H9 (cell line): ENCODE data around the gene CD248. TPM values are rescaled to one million over a fixed set of nuclear protein-coding genes. Genes with fewer than 3 reads are reported as not detected.

Source experiments
- DNase-seq: peaks from one replicate; pipeline ENCODE4 v3.0.0-alpha.2; 2017
- H2AFZ ChIP-seq: one replicate; pipeline ENCODE4 v1.6.1; 2013; ENCODE audit warnings: mild to moderate bottlenecking, low read length, control low read depth, moderate library complexity
- H2AK5ac ChIP-seq: 2 replicates; pipeline ENCODE4 v1.6.1; 2013; ENCODE audit warnings: low read length, control low read depth, mixed read lengths; ENCODE audit not compliant: insufficient read length
- H2BK120ac ChIP-seq: one replicate; pipeline ENCODE4 v1.6.1; 2013; ENCODE audit warnings: low read depth, mild to moderate bottlenecking, low read length, control low read depth, inconsistent platforms; ENCODE audit not compliant: poor library complexity, severe bottlenecking
- H2BK12ac ChIP-seq: 2 replicates; pipeline ENCODE4 v1.6.1; 2013; ENCODE audit warnings: low read length, control low read depth, mixed read lengths, low read depth; ENCODE audit not compliant: insufficient read length
- H2BK15ac ChIP-seq: 2 replicates; pipeline ENCODE4 v1.6.1; 2013; ENCODE audit warnings: low read depth, low read length, control low read depth
- H2BK20ac ChIP-seq: one replicate; pipeline ENCODE4 v1.6.1; 2013; ENCODE audit warnings: low read depth, mild to moderate bottlenecking, low read length, control low read depth, inconsistent platforms; ENCODE audit not compliant: poor library complexity, severe bottlenecking
- H2BK5ac ChIP-seq: 2 replicates; pipeline ENCODE4 v1.6.1; 2013; ENCODE audit warnings: low read length, control low read depth, mixed read lengths; ENCODE audit not compliant: insufficient read length
- H3K14ac ChIP-seq: 2 replicates; pipeline ENCODE4 v1.6.1; 2013; ENCODE audit warnings: low read length, control low read depth; ENCODE audit not compliant: insufficient read depth
- H3K18ac ChIP-seq: 2 replicates; pipeline ENCODE4 v1.6.1; 2013; ENCODE audit warnings: low read depth, mild to moderate bottlenecking, mixed read lengths, low read length, control low read depth; ENCODE audit not compliant: insufficient read length
- H3K23ac ChIP-seq: 2 replicates; pipeline ENCODE4 v1.6.1; 2013; ENCODE audit warnings: low read length, control low read depth, mixed read lengths, low read depth; ENCODE audit not compliant: insufficient read length
- H3K23me2 ChIP-seq: 2 replicates; pipeline ENCODE4 v1.6.1; 2013; ENCODE audit warnings: low read depth, mild to moderate bottlenecking, mixed read lengths, low read length, control low read depth; ENCODE audit not compliant: insufficient read length, poor library complexity, severe bottlenecking
- H3K27ac ChIP-seq: 2 replicates; pipeline ENCODE4 v1.5.1; 2013; ENCODE audit warnings: low read length, control low read depth, mixed read lengths, low read depth; ENCODE audit not compliant: insufficient read length
- H3K27me3 ChIP-seq: 2 replicates; pipeline ENCODE4 v1.6.1; 2013; ENCODE audit warnings: low read length, control low read depth, inconsistent platforms; ENCODE audit not compliant: insufficient read depth
- H3K4ac ChIP-seq: 2 replicates; pipeline ENCODE4 v1.6.1; 2013; ENCODE audit warnings: low read depth, mild to moderate bottlenecking, control low read depth, inconsistent platforms, low read length, moderate library complexity
- H3K4me1 ChIP-seq: 2 replicates; pipeline ENCODE4 v1.6.1; 2013; ENCODE audit warnings: low read length, control low read depth, inconsistent platforms; ENCODE audit not compliant: insufficient read depth
- H3K4me2 ChIP-seq: 2 replicates; pipeline ENCODE4 v1.6.1; 2013; ENCODE audit warnings: low read length, control low read depth, mixed read lengths; ENCODE audit not compliant: insufficient read length, insufficient read depth
- H3K56ac ChIP-seq: 2 replicates; pipeline ENCODE4 v1.6.1; 2013; ENCODE audit warnings: low read depth, mild to moderate bottlenecking, mixed read lengths, low read length, control low read depth; ENCODE audit not compliant: insufficient read length
- H3K79me1 ChIP-seq: 2 replicates; pipeline ENCODE4 v1.6.1; 2013; ENCODE audit warnings: low read depth, mild to moderate bottlenecking, moderate library complexity, low read length, control low read depth, inconsistent platforms; ENCODE audit not compliant: insufficient read depth, poor library complexity, severe bottlenecking
- H3K79me2 ChIP-seq: 2 replicates; pipeline ENCODE4 v1.6.1; 2013; ENCODE audit warnings: low read length, control low read depth, inconsistent platforms; ENCODE audit not compliant: insufficient read depth
- H3K9ac ChIP-seq: 2 replicates; pipeline ENCODE4 v1.6.1; 2013; ENCODE audit warnings: low read length, control low read depth, mixed read lengths; ENCODE audit not compliant: insufficient read length; ENCODE audit errors: extremely low read depth
- H3K9me3 ChIP-seq: one replicate; pipeline ENCODE4 v1.6.1; 2013; ENCODE audit warnings: low read depth, low read length, inconsistent platforms; ENCODE audit not compliant: control insufficient read depth
- H3T11ph ChIP-seq: one replicate; pipeline ENCODE4 v1.6.1; 2013; ENCODE audit warnings: mild to moderate bottlenecking, low read length, control low read depth, inconsistent platforms
- H4K20me1 ChIP-seq: one replicate; pipeline ENCODE4 v1.6.1; 2013; ENCODE audit not compliant: control insufficient read depth, insufficient read length, insufficient read depth
- H4K5ac ChIP-seq: 2 replicates; pipeline ENCODE4 v1.6.1; 2013; ENCODE audit warnings: low read depth, mild to moderate bottlenecking, mixed read lengths, low read length, control low read depth; ENCODE audit not compliant: insufficient read length
- H4K8ac ChIP-seq: replicated peaks from 2 replicates; pipeline ENCODE4 v1.6.1; 2013; ENCODE audit warnings: low read length, control low read depth, mixed read lengths, low read depth; ENCODE audit not compliant: insufficient read length
- H4K91ac ChIP-seq: 2 replicates; pipeline ENCODE4 v1.6.1; 2013; ENCODE audit warnings: low read depth, mild to moderate bottlenecking, moderate library complexity, mixed read lengths, low read length, control low read depth; ENCODE audit not compliant: insufficient read length
- H3K27ac Mint-ChIP-seq, 3 experiments: 2 replicates in 2 of 3; 3 replicates in 1 of 3; pipeline ENCODE4 v1.8.0; 2020 to 2021; ENCODE audit warnings: mixed read lengths in 3 of 3, mild to moderate bottlenecking in 1 of 3, moderate library complexity in 1 of 3
- H3K27me3 Mint-ChIP-seq: 2 replicates; pipeline ENCODE4 v1.8.0; 2021; ENCODE audit warnings: low read depth, mild to moderate bottlenecking, moderate library complexity, mixed read lengths
- H3K36me3 Mint-ChIP-seq, 3 experiments: 2 replicates in 2 of 3; 3 replicates in 1 of 3; pipeline ENCODE4 v1.8.0; 2020 to 2021; ENCODE audit warnings: low read depth in 3 of 3, mixed read lengths in 3 of 3; ENCODE audit not compliant: insufficient read depth in 1 of 3
- H3K4me1 Mint-ChIP-seq, 2 experiments: 2 replicates each; pipeline ENCODE4 v1.8.0; 2020; ENCODE audit warnings: mixed read lengths in 2 of 2
- H3K4me3 Mint-ChIP-seq, 2 experiments: 2 replicates in 1 of 2; 3 replicates in 1 of 2; pipeline ENCODE4 v1.8.0; 2020 to 2021; ENCODE audit warnings: mild to moderate bottlenecking in 2 of 2, mixed read lengths in 2 of 2, moderate library complexity in 1 of 2
- H3K9me3 Mint-ChIP-seq, 2 experiments: 2 replicates in 1 of 2; 3 replicates in 1 of 2; pipeline ENCODE4 v1.8.0; 2020; ENCODE audit warnings: mild to moderate bottlenecking in 2 of 2, mixed read lengths in 2 of 2, moderate library complexity in 1 of 2
- CTCF ChIP-seq: fragments of 200-600 bp; sonication (generic); conservative IDR thresholded peaks from 3 replicates; pipeline ENCODE4 v1.8.0; 2021; ENCODE audit warnings: antibody characterized with exemption, mild to moderate bottlenecking
- WGBS: extraction: QIAGEN DNeasy Blood & Tissue Kit; methylation state at CpG from one replicate; pipeline ENCODE4 v1.1.7; 2013; ENCODE audit warnings: missing lambda C conversion rate, low lambda C conversion rate, mixed read lengths; ENCODE audit not compliant: insufficient read length; ENCODE audit errors: extremely low coverage; 5-methylcytosine and 5-hydroxymethylcytosine counted together
- total RNA-seq: library from RNA; stranded (reverse); gene quantifications from 2 replicates; pipeline ENCODE4 v1.2.1, GENCODE V29; 2021

The CD248 gene
- total RNA-seq, 1 experiment from 2014 or later, result 1.5 TPM

GRCh38 chr11:66337103-66337899 is 20.5 kb upstream of the CD248 start:
- H3K9me3 ChIP-seq, result no peaks in the 10 kb centered on the region
- H4K5ac ChIP-seq, result no peak overlapping the region
- H3K23ac ChIP-seq, result no peak overlapping the region
- no peak overlapping the region for H3K4ac ChIP-seq
- no peak for DNase-seq
- no peak overlapping the region for H2BK20ac ChIP-seq
- peaks cover 20 to 21% of the 10 kb centered on the region in 2 experiments for H3K4me1 Mint-ChIP-seq
- H3T11ph ChIP-seq, result no peak overlapping the region
- H2BK12ac ChIP-seq, result no peak overlapping the region
- no peaks in the 10 kb centered on the region for H3K23me2 ChIP-seq
- no peak overlapping the region for H2BK5ac ChIP-seq
- no peaks in the 10 kb centered on the region; the same call in 1 of the 2 replicates for H3K27me3 ChIP-seq
- no peak overlapping the region for H3K14ac ChIP-seq
- no peak overlapping the region for H3K4me2 ChIP-seq
- peak overlapping the region; percentile 5 for H3K18ac ChIP-seq
- H4K8ac ChIP-seq, result no peak overlapping the region
- H3K79me1 ChIP-seq, result no peaks in the 10 kb centered on the region
- H3K9ac ChIP-seq, result no peak overlapping the region
- H2BK15ac ChIP-seq, result no peak overlapping the region
- H2BK120ac ChIP-seq, result no peak overlapping the region
- H3K79me2 ChIP-seq, result no peaks in the 10 kb centered on the region
- no peaks in the 10 kb centered on the region for H3K9me3 Mint-ChIP-seq
- H2AK5ac ChIP-seq, result no peak overlapping the region
- no CpG with 5 or more reads among the region's 18 CpGs for WGBS
- no peak overlapping the region for H3K56ac ChIP-seq
- H3K36me3 Mint-ChIP-seq, result peaks cover 12 to 40% (median 27%) of the 10 kb centered on the region in 3 experiments; a peak in 6 of 7 replicates
- H4K20me1 ChIP-seq, result no peaks in the 10 kb centered on the region
- peak overlapping the region in 2 of 3 experiments; percentile 44 to 92; a peak in 4 of 7 replicates for H3K27ac Mint-ChIP-seq
- H3K4me3 Mint-ChIP-seq, result peak overlapping the region; percentile 83 to 86; a peak in 1 of 5 replicates
- H3K27me3 Mint-ChIP-seq, result peaks cover 4% of the 10 kb centered on the region
- no peak overlapping the region for H2AFZ ChIP-seq
- H3K4me1 ChIP-seq, result no peaks in the 10 kb centered on the region
- H4K91ac ChIP-seq, result no peak overlapping the region
- no peak for TF ChIP-seq CTCF
- H3K27ac ChIP-seq, result no peak overlapping the region
